Right atrium auricular region (tissue), 2 donors: ENCODE measurements around the gene DSE. TPM values are rescaled to one million over a fixed set of nuclear protein-coding genes. Genes with fewer than 3 reads are reported as not detected.

Experiments
- DNase-seq: peaks from one replicate; pipeline ENCODE4 v3.0.0-alpha.2; 2019; ENCODE audit warnings: low spot score
- H3K27ac ChIP-seq, 2 donors: fragments of 200-600 bp; sonication (generic); 1 replicate in 1 of 2; 2 replicates in 1 of 2; pipeline ENCODE4 v1.5.1; 2016 to 2019
- H3K27me3 ChIP-seq, 2 donors: fragments of 200-600 bp; sonication (generic); one replicate each; pipeline versions ENCODE4 v1.5.1 to v1.6.0; 2017 to 2019
- H3K36me3 ChIP-seq: fragments of 200-600 bp; sonication (generic); one replicate; pipeline ENCODE4 v1.5.1; 2016
- H3K4me1 ChIP-seq, 2 donors: fragments of 200-600 bp; sonication (generic); one replicate each; pipeline versions ENCODE4 v1.5.1 to v1.6.0; 2017 to 2019
- H3K4me3 ChIP-seq, 2 donors: fragments of 200-600 bp; sonication (generic); 1 replicate in 1 of 2; 2 replicates in 1 of 2; pipeline ENCODE4 v1.5.1; 2017 to 2019; ENCODE audit warnings: mild to moderate bottlenecking in 1 of 2, moderate library complexity in 1 of 2
- H3K9me3 ChIP-seq, 2 donors: fragments of 200-600 bp; sonication (generic); one replicate each; pipeline ENCODE4 v1.5.1; 2019
- CTCF ChIP-seq, 2 donors: fragments of 200-600 bp; sonication (generic); IDR thresholded peaks; one replicate each; pipeline ENCODE4 v1.5.1; 2019; ENCODE audit warnings: antibody characterized with exemption in 2 of 2
- total RNA-seq, 2 donors: library from RNA; depleted of rRNA; stranded (reverse); fragments of >200 nt; gene quantifications; one replicate each; pipeline ENCODE4 v1.1.0, GENCODE V29; 2016

Gene DSE
- total RNA-seq, 2 donors from 2014 or later = 19.4 to 31.7 TPM

GRCh38 chr6:116419069-116419786, 48.5 kb downstream of the DSE start:
- DNase-seq = no peak
- no peak overlapping the region for H3K4me3 ChIP-seq
- no peak for TF ChIP-seq CTCF (IDR thresholded peaks at IDR 0.05)
- peaks cover 0 to 8% of the 10 kb centered on the region in 2 donors for H3K4me1 ChIP-seq
- H3K36me3 ChIP-seq = no peaks in the 10 kb centered on the region
- no peaks in the 10 kb centered on the region for H3K9me3 ChIP-seq
- no peak overlapping the region for H3K27ac ChIP-seq
- H3K27me3 ChIP-seq = no peaks in the 10 kb centered on the region

GRCh38 chr6:116420341-116420740, 49.6 kb downstream of the DSE start:
- no peak overlapping the region for H3K4me3 ChIP-seq
- TF ChIP-seq CTCF (IDR thresholded peaks at IDR 0.05) = no peak
- no peak overlapping the region for H3K27ac ChIP-seq
- peaks cover 0 to 8% of the 10 kb centered on the region in 2 donors for H3K4me1 ChIP-seq
- H3K27me3 ChIP-seq = no peaks in the 10 kb centered on the region
- H3K36me3 ChIP-seq = no peaks in the 10 kb centered on the region
- DNase-seq = no peak
- no peaks in the 10 kb centered on the region for H3K9me3 ChIP-seq

- peaks cover 6% of the 10 kb centered on the region for H3K36me3 ChIP-seq
- no peak for DNase-seq
- no peak for TF ChIP-seq CTCF (IDR thresholded peaks at IDR 0.05)
- H3K4me3 ChIP-seq = no peak overlapping the region
- no peaks in the 10 kb centered on the region for H3K9me3 ChIP-seq
- H3K27me3 ChIP-seq = no peaks in the 10 kb centered on the region
- H3K27ac ChIP-seq = peak overlapping the region in 1 of 2 donors; percentile 23
- H3K4me1 ChIP-seq = peaks cover 0 to 8% of the 10 kb centered on the region in 2 donors
These were observed 51.5 kb downstream of the DSE start for GRCh38 chr6:116422238-116422637.

- H3K27ac ChIP-seq = no peak overlapping the region
- H3K9me3 ChIP-seq = no peaks in the 10 kb centered on the region
- no peak for TF ChIP-seq CTCF (IDR thresholded peaks at IDR 0.05)
- H3K36me3 ChIP-seq = peaks cover 15% of the 10 kb centered on the region
- DNase-seq = no peak
- no peak overlapping the region for H3K4me3 ChIP-seq
- H3K27me3 ChIP-seq = no peaks in the 10 kb centered on the region
- peaks cover 0 to 8% of the 10 kb centered on the region in 2 donors for H3K4me1 ChIP-seq
These were observed 53.3 kb downstream of the DSE start for GRCh38 chr6:116424001-116424400.

GRCh38 chr6:116426551-116426950, 55.8 kb downstream of the DSE start:
- H3K36me3 ChIP-seq = peaks cover 20% of the 10 kb centered on the region
- no peak overlapping the region for H3K4me3 ChIP-seq
- DNase-seq = no peak
- H3K27me3 ChIP-seq = no peaks in the 10 kb centered on the region
- H3K4me1 ChIP-seq = peaks cover 0 to 8% of the 10 kb centered on the region in 2 donors
- no peak overlapping the region for H3K27ac ChIP-seq
- TF ChIP-seq CTCF (IDR thresholded peaks at IDR 0.05) = no peak
- no peaks in the 10 kb centered on the region for H3K9me3 ChIP-seq

GRCh38 chr6:116429111-116429510, 58.4 kb downstream of the DSE start:
- DNase-seq = no peak
- H3K27ac ChIP-seq = no peak overlapping the region
- no peaks in the 10 kb centered on the region for H3K9me3 ChIP-seq
- H3K27me3 ChIP-seq = no peaks in the 10 kb centered on the region
- H3K36me3 ChIP-seq = peaks cover 29% of the 10 kb centered on the region
- H3K4me3 ChIP-seq = no peak overlapping the region
- H3K4me1 ChIP-seq = no peaks in the 10 kb centered on the region
- no peak for TF ChIP-seq CTCF (IDR thresholded peaks at IDR 0.05)
